HG02840 (cell line): ENCODE data around the gene ZNF48.

Experiments
- ATAC-seq: cut with Tn5 transposase; IDR thresholded peaks from one replicate; pipeline ENCODE4 v1.9.1; 2021; ENCODE audit warnings: mild to moderate bottlenecking, moderate library complexity, moderate number of reproducible peaks; ENCODE audit not compliant: unreplicated experiment, low FRiP score

The ZNF48 gene

DNA sequence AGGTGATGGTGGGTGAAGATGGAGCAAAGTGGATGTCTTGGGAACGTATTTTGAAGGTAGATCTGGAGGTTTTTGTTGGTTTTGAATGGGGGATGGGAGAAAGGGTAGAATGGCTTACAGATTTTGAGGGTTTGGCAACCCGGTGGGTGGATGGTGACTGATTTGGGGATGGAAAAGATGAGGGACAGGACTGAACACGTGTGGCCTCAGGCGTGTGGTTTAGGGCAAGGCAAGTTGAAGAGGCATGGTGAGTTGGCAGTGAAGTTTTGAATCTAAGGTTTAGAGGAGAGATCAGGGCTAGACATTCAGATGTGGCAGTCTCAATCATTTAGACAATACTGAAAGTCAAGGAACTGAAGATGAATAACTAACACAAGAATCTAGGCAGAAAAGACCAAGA lies 39.6 kb downstream of the ZNF48 start:
- no peak for ATAC-seq

DNA sequence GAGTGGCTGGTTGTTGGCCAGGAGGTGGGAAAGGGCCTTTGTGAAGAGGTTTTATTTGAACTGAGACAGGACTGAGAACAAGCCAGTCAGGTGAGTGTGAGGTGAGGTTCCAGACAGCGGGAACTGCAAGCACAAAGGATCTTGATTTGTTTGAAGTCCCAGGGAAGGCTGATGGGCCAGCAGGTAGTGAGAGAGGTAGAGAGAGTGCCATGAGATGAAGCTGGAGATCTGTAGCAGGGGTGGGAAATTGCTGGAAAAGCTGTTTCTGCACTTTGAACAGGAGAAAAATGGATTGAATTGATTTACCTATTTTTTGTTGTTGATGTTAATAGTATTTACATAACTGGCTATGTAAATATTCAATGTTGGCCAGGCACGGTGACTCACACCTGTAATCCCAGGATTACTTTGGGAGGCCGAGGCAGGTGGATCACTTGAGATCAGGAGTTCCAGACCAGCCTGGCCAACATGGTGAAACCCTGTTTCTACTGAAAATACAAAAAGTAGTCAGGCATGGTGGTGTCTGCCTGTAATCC lies 42.4 kb downstream of the ZNF48 start:
- ATAC-seq, result no peak

DNA sequence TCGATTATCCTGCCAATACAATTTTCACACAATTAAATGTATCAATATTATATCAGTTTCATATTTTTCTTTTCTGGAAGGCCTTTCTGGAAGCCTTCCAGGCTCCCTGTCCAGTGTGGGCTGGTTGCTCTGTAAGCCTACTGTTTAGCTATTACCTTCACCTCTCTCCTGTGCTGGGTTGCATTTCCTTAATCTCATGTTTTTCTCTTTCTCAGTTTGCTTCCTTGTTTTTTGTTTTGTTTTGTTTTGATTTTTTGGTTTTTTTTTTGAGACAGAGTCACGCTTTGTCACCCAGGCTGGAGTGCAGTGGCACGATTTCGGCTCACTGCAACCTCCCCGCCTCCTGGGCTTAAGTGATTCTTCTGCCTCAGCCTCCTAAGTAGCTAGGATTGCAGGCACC lies 43.6 kb downstream of the ZNF48 start:
- ATAC-seq, result no peak

DNA sequence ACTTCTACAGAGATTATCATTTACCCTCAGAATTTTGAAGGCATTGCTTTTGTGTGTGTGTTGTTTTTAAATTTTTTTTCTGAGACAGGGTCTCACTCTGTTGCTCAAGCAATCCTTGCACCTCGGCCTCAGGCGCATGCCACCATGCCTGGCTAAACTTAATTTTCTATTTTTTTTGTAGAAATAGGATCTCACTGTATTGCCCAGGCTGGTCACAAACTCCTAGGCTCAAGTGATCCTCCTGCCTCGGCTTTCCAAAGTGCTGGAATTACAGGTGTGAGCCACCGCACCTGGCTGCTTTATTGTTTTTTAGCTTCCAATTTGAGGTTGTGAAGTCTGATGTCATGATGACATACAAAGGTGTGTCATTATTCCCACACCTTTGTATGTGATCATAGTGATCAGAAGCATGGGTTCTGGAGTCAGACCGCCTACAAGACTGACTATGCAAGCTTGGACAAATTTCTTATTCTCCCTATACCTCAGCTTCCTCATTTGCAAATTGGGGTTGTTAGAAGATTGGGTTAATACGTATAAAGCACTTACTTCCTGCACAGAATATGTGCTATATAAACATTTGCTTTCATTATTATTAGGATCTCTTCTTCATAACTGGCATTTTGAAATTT lies 44.6 kb downstream of the ZNF48 start:
- no peak for ATAC-seq

DNA sequence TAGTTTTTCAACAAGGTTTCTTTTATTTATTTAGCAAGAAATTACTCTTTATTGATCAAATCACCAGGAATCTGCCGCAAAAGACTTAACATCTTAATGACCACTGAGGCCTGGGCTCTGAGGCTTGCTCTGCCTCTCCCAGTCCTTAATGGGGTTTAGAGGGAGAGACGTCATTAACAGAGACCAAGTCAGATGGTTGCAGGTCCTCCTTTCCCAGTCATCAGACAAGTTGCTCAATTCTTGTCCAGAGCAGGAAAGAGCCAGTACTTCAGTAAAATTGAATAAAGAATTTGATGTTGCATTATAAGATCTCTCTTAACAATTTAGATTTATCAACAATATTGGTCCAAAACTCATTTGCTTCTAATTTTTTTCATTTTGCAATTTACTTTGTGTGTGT lies 48.4 kb downstream of the ZNF48 start:
- ATAC-seq, result no peak

DNA sequence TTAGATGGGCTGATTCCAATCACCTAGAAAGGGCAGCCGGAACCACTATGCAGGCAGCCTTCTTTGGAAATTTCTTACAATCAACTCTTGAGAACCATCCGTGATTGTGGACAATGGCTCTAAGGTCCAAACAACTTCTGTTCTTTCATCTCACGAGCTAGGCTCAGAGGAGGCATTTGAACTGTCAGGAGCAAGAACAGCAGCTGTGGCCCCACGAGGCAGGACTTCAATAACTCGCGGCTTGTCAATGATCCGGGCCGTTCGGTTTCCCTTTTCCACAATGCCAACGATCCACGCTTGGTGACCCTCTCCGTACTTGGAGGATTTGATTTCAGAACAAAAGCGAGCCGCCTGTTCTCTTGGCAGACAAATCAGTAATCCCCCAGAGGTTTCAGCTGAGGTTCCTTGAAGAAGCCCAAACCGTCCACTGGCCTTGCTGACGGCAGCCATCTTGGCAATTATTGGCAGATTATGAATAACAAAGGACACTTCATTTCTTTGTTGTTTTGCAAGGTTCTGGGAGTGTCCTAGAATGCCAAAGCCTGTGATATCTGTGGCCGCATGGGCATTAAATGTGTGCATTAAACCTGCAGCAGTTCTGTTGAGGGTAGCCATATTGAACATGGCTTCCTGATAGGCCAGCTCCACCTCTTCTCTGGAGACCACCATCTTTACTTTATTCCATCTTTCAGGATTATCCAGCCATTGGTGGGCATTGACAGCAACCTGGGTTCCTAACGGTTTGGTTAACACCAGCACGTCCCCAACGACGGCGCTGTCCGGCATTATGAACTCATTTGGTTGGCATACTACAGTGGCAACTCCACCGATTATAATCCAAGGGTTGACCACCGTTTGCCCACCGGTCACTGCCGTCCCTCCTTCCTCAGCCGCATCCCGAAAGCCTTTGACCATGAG lies 49.3 kb downstream of the ZNF48 start:
- no peak for ATAC-seq

DNA sequence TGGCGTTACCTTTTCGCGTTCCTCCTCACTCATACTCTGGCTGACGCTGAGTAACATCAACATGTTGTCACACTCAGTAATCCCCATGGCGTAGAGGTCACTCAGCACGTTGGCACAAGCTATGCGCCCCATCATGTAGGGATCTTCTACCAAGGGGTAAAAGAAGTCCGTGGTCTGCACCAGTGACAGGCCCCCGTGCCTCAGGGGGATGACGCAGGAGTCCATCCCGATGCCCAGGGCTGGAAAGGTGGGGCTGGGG lies 49.9 kb downstream of the ZNF48 start:
- no peak for ATAC-seq

DNA sequence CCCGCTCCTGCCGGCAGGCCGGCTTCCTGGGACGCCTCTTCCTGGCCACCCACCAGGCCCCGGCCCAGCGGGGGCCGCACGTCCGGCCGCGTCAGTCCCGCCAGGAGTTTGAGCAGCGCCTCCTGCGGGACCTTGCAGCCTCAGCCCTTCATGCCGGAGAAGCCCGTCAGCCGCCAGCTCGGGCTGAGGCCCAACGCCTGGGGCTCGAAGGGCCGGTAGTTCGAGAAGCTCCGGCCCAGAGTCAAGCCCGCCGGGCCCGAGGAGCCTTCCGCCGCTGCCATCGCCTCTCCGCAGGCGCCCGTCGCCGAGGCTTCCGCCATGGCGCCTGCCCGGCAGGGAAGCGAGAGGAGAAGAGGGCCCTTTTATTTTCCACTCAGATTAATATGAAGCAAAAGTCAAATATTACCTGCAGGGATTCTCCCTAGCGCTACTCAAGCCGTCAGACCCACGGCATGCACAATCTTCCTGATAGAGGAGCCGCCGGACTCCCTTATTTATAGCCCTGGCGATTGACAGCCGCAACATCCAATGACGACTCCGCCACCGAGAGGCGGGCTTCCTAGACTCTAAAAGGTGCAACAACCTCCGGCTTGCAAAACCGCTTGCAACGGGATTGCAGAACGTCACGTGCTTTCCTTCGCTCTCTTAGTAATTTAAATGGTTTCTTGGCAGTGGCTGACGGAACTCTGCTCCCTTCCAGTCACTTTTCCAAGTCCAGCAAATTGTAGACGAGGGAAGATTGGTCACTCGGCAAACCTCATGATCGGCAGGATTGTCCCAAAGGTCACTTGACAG lies 50.4 kb downstream of the ZNF48 start, which contains the start of gene SEPHS2:
Gene SEPHS2 (minus strand): TSS at position 467 of the 795 bp plus-strand sequence. CDS start 147 bp downstream, at position 320.
- peak; percentile 68 for ATAC-seq

DNA sequence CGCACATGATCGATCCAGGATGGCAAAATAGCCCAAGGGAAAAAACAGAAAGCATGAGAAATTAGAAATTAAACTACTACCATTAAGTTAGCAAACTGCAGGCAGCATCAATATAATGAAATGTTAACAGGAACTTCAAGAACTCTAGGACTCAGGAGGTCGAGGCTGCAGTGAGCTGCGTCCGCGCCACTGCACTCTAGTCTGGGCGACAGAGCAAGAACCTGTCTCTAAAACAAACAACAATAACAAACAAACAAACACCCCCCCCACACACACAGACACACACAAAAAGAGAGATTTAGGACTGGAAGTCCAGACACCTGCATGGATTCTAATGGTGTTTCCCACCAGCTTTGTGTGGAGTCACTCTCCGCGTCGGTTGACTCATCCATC lies 51.0 kb downstream of the ZNF48 start:
- no peak for ATAC-seq

DNA sequence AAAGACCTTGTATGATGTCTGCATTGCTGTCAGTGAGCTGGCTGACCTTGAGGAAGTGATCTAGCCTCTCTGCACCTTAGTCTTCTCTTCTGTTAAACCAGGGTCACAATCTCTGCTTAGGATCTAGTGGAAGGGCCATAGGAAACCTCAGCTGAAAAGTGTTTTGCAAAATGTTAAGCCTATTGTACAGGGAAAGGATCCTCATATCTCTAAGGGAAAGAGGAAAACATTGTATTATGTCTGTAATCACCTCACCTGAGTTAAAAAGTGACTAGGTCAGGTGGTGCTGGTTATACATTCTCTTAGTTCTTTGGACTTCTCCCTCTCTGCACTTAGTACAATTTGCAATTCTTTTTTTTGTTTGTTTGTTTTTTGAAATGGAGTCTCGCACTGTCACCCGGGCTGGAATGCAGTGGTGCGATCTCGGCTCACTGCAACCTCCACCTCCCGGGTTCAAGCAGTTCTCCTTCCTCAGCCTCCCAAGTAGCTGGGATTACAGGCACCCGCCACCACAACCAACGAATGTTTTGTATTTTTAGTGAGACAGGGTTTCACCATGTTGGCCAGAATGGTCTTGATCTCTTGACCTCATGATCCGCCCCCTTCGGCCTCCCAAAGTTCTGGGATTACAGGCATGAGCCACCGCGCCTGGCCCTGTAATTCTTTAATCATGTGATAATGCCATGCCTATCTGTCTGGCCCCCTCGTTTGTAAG lies 52.4 kb downstream of the ZNF48 start:
- ATAC-seq, result no peak

GRCh38 chr16:30449116-30449435 lies 53.9 kb downstream of the ZNF48 start:
- no peak for ATAC-seq
